Liver (tissue), 3 donors: ENCODE results near the gene FGFRL1.

Experiments used
- FOXA1 ChIP-seq: IDR thresholded peaks from 2 replicates; pipeline ENCODE4 v1.6.1; 2016; ENCODE audit warnings: antibody characterized with exemption
- RAD21 ChIP-seq, 2 donors: IDR thresholded peaks; 2 replicates each; pipeline ENCODE4 v1.6.1; 2016; ENCODE audit warnings: antibody characterized with exemption in 2 of 2, mild to moderate bottlenecking in 2 of 2
- TF ChIP-seq, protein P1 (sequence below): IDR thresholded peaks from 2 replicates; pipeline ENCODE4 v1.6.1; 2016; ENCODE audit warnings: antibody characterized with exemption
- TF ChIP-seq, protein P2 (sequence below): fragments of 150-350 bp; IDR thresholded peaks from 2 replicates; pipeline ENCODE4 v1.5.1; 2017; ENCODE audit warnings: improper control_type of control experiment, low read depth, low read length; ENCODE audit not compliant: missing input control
- TF ChIP-seq, protein P3 (sequence below): IDR thresholded peaks from 2 replicates; pipeline ENCODE4 v1.6.1; 2016; ENCODE audit warnings: antibody characterized with exemption
- donor health status: healthy.
- donor health status: healthy.

DNA sequence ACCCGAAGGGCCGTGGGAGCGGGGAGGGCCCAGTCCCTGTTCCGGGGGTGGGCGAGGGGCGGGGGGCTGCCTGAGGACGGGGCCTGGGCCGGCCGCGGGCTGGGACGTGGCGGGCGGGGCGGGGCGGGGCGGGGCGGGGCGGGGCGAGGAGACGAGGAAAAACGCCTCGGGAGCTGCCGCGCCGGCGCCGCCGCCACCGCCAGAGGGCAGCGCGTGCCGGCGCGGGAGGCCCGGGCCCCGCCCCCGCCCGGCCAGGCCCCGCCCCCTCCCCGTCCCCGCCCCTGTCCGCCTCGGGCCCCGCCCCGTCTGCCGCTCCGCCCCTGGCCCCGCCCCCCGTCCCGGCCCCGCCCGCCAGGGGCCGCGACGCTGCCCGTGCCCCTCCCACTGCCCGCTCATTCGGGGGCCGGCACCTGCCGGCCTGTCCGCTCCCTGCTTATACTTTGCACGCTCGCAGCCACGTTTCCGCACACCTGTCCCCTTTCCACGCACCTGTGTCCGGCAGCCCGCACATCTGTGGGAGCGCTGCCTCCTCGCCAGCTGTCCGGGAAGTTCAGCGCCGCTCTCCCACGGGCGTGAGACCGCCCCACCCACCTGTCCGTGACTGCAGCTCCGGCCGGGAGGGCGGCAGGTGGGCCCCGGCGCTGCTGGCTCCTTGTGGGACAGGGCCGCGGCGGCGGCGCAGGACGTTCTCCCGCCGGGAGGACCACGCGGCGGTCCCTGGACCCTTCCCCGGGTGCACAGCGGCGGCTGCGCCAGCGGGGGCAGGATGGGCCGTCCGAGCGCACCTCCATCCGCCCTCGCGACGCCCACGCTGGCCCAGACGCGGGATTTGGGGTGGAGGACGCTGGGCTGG, 1.7 kb upstream of the FGFRL1 start:
- TF ChIP-seq, protein P1, sequence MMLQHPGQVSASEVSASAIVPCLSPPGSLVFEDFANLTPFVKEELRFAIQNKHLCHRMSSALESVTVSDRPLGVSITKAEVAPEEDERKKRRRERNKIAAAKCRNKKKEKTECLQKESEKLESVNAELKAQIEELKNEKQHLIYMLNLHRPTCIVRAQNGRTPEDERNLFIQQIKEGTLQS, result no peak
- TF ChIP-seq FOXA1, result no peak
- TF ChIP-seq, protein P2, sequence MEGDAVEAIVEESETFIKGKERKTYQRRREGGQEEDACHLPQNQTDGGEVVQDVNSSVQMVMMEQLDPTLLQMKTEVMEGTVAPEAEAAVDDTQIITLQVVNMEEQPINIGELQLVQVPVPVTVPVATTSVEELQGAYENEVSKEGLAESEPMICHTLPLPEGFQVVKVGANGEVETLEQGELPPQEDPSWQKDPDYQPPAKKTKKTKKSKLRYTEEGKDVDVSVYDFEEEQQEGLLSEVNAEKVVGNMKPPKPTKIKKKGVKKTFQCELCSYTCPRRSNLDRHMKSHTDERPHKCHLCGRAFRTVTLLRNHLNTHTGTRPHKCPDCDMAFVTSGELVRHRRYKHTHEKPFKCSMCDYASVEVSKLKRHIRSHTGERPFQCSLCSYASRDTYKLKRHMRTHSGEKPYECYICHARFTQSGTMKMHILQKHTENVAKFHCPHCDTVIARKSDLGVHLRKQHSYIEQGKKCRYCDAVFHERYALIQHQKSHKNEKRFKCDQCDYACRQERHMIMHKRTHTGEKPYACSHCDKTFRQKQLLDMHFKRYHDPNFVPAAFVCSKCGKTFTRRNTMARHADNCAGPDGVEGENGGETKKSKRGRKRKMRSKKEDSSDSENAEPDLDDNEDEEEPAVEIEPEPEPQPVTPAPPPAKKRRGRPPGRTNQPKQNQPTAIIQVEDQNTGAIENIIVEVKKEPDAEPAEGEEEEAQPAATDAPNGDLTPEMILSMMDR, result peak; percentile 20
- TF ChIP-seq, protein P3, sequence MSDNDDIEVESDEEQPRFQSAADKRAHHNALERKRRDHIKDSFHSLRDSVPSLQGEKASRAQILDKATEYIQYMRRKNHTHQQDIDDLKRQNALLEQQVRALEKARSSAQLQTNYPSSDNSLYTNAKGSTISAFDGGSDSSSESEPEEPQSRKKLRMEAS, result no peak
- TF ChIP-seq RAD21 (IDR thresholded peaks at IDR 0.05), result no peak
